GM12873 (cell line): Measurements from ENCODE around the gene DHX9.

Experiments
- TF ChIP-seq, protein P1 (sequence below): IDR thresholded peaks from 2 replicates; pipeline ENCODE4 v1.5.1; 2012; ENCODE audit warnings: low read depth, mild to moderate bottlenecking, moderate library complexity, low read length, control low read depth; ENCODE audit not compliant: insufficient read depth; ENCODE audit errors: missing control alignments

The DHX9 gene

DNA sequence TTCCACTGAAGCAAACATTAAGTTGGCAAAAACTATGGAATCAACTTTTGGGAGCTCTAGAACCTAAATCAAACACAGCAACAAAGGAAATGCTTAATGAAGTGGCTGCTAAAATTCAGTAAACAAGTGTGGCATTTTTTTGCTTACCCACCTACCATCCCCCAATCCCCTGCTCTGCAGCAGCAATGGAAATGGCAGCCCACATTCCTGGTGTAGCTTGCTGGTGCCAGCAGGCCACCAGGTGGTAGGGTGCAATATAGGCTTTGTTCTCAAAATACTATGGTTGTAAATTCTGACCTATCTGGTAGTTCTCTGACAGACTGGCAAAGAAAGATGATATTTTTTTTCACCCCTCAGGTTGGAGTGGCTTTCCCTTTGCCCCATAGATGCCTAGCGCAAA, 71.0 kb downstream of the DHX9 start:
- TF ChIP-seq, protein P1, sequence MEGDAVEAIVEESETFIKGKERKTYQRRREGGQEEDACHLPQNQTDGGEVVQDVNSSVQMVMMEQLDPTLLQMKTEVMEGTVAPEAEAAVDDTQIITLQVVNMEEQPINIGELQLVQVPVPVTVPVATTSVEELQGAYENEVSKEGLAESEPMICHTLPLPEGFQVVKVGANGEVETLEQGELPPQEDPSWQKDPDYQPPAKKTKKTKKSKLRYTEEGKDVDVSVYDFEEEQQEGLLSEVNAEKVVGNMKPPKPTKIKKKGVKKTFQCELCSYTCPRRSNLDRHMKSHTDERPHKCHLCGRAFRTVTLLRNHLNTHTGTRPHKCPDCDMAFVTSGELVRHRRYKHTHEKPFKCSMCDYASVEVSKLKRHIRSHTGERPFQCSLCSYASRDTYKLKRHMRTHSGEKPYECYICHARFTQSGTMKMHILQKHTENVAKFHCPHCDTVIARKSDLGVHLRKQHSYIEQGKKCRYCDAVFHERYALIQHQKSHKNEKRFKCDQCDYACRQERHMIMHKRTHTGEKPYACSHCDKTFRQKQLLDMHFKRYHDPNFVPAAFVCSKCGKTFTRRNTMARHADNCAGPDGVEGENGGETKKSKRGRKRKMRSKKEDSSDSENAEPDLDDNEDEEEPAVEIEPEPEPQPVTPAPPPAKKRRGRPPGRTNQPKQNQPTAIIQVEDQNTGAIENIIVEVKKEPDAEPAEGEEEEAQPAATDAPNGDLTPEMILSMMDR, result no peak

DNA sequence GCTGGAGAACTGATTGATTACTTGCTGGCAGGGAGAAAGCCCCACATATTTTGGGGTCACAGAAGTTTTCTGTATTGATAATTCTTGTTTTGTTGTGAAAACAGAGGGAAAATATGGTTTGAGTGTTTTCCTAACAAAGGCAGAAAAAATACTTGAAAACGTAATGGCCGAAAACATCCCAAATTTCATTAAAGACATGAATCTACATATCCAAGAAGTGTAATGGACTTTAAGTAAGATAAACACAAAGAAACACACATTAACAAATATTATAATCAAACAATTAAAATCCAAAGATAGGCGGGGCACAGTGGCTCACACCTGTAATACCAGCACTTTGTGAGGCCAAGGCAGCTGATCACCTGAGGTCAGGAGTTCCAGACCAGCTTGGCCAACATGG, 74.3 kb downstream of the DHX9 start:
- TF ChIP-seq, protein P1, result no peak

DNA sequence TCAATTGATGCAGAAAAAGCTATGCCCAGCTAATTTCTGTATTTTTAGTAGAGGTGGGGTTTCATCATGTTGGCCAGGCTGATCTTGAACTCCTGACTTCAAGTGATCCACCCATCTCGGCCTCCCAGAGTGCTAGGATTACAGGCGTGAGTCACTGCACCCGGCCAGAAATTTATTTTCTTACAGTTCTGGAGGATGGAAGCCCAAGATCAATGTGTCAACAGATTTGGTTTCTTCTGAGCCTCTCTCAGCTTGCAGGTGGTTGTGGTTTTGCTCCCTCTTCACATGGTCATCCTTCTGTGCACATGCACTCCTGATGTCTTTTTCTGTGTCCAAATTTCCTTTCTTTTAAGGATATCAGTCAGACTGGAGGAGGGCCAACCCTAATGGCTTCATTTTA, 78.2 kb downstream of the DHX9 start:
- TF ChIP-seq, protein P1, result no peak

DNA sequence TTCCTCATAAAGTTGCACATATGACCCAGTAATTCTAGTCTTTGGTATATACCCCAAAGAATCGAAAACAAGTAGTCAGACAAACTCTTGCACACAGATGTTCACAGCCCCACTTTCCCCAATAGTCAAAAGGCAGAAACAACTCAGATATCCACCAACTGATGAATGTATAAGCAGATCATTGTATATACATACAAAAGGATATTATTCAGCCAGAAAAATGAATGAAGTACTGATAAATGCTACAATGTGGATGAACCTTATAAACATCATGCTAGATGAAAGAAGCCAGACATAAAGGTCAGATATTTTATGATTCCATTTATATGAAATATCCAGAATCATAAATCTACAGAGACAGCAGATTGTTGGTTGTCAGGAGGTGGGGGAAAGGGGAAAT, 86.5 kb downstream of the DHX9 start:
- TF ChIP-seq, protein P1, result no peak

DNA sequence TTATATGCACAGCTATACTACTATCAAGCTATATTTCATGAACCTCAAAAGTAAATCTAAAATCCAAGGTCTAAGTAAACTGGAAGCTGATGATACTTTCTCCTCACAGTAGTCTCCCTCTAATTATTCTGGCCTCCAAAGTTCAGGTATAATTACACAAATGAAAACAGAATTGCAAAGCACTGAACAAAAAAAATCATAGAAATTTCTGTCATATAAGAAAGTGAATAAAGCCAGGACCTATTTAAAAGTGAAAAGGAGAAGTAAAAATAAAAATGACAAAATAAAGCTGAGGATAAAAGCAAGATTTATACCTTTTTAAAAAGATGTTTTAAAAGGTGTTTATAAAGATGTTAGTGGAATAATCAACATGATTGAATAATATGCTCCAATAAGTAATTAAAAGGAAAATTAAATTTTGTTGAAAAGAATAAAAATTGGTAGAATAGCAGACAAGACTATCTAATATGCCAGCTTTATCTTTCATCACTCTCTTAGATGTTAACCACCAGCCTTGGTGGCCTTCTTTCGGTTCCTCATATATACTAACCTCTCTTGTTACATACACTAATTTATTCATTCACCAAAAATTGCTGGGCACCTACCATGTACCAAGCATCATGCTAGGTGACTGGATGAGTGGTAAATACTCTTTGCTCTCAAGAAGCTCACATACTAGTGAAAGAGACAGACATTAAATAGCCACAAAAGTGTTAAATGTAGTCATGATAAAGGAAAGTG, 88.7 kb downstream of the DHX9 start:
- TF ChIP-seq, protein P1, result no peak

DNA sequence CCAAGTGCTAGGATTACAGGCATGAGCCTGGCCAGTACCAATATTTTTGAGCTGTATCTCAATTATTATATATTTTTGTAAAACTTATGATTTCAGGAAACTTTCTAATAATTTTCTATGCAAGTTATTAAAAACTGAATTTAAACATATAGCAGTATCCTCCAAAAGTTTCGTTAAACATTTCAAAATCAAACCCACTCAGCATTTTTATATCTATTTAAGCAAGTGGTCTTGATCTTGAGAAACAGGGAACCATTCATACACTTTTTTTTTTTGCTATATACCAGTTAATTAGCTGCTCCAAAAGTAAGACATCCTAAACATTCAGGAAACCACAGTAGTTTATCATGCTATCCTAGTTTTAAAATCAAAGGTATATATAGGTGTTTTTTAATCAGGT, 91.8 kb downstream of the DHX9 start:
- TF ChIP-seq, protein P1, result no peak

DNA sequence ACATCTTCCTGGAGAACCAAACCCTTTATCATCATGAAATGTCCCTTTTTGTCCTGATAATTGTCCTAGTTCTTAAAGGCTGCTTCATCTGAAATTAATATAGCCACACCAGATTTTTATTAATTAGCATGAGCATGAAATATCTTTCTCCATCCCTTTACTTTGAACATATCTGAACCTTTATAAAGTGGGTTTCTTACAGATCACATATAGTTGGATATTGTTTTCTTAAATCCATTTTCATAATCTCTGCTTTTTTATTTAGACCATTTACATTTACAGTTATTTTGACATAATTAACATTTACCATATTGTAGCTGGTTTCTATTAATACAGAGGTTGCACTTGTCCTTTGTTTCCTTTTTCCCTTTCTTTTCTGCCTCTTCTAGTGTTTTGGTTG, 96.6 kb downstream of the DHX9 start:
- TF ChIP-seq, protein P1, result no peak
